ENCODE measurements around the gene MRPL46.

DNA sequence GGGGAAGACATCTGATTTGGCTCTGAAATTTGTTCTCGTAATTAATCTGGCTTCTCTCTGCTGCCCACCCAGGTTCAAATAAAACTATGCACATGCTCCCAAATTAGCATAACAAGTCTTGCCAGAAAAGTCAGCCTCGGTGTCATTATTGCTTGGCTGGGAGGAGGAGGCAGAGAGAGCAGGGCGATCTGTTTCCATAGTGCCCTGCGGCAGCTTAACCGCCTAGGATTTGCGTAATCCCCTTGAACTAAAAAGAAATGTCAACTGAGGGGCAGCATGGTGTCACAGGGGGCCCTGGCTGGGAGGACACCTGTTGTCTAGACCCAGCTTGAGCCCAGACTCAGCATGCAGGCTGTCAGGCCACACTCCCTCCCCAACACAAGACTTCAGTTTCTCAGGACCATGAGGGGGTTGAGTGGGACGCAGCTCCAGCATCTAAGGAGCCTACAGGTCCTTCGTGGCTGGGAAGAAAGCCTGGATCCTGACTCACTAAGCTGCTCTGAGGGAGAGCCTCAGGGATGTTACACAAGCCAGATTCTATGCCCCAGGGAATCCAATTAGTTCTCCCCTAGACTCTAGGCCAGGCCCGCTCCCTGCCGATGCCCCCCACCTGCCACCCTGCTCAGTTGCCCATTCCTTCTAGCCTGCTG is 17.6 kb upstream of the MRPL46 start:
- TF ChIP-seq, protein P1, sequence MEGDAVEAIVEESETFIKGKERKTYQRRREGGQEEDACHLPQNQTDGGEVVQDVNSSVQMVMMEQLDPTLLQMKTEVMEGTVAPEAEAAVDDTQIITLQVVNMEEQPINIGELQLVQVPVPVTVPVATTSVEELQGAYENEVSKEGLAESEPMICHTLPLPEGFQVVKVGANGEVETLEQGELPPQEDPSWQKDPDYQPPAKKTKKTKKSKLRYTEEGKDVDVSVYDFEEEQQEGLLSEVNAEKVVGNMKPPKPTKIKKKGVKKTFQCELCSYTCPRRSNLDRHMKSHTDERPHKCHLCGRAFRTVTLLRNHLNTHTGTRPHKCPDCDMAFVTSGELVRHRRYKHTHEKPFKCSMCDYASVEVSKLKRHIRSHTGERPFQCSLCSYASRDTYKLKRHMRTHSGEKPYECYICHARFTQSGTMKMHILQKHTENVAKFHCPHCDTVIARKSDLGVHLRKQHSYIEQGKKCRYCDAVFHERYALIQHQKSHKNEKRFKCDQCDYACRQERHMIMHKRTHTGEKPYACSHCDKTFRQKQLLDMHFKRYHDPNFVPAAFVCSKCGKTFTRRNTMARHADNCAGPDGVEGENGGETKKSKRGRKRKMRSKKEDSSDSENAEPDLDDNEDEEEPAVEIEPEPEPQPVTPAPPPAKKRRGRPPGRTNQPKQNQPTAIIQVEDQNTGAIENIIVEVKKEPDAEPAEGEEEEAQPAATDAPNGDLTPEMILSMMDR (IDR thresholded peaks at IDR 0.05) = no peak
- TF ChIP-seq POLR2A (IDR thresholded peaks at IDR 0.05) = no peak
- no peak for TF ChIP-seq EP300 (IDR thresholded peaks at IDR 0.05)

All from upper lobe of left lung (tissue), 4 donors.